GM23338 (cell line): Measurements from ENCODE around the gene TVP23A. TPM values are rescaled to one million over a fixed set of nuclear protein-coding genes. Genes with fewer than 3 reads are reported as not detected.

Experiments
- ATAC-seq: fragments of 200-7000 bp; cut with Tn5 transposase; 3 replicates; pipeline ENCODE4 v1.9.1; 2020
- DNase-seq: peaks from one replicate; pipeline ENCODE4 v3.0.0-alpha.2; 2015; ENCODE audit warnings: low spot score
- H2AFZ ChIP-seq: fragments of 200-600 bp; sonication (generic); 2 replicates; pipeline ENCODE4 v1.8.0; 2016; ENCODE audit warnings: antibody characterized with exemption, mild to moderate bottlenecking, moderate library complexity
- H3F3A ChIP-seq: fragments of 200-600 bp; sonication (generic); replicated peaks from 2 replicates; pipeline ENCODE4 v1.8.0; 2017; ENCODE audit warnings: antibody characterized with exemption, mixed run types, low read depth
- H3K27ac ChIP-seq: fragments of 200-600 bp; sonication (generic); 2 replicates; pipeline ENCODE4 v1.6.1; 2016; ENCODE audit warnings: low read depth
- H3K27me3 ChIP-seq: fragments of 200-600 bp; sonication (generic); 2 replicates; pipeline ENCODE4 v1.8.0; 2016; ENCODE audit warnings: mild to moderate bottlenecking, mixed run types, moderate library complexity; ENCODE audit not compliant: insufficient read depth
- H3K36me3 ChIP-seq: fragments of 200-600 bp; sonication (generic); 2 replicates; pipeline ENCODE4 v1.8.0; 2016; ENCODE audit warnings: mild to moderate bottlenecking; ENCODE audit not compliant: insufficient read depth
- H3K4me1 ChIP-seq: fragments of 200-600 bp; sonication (generic); 2 replicates; pipeline ENCODE4 v1.8.0; 2016; ENCODE audit warnings: mild to moderate bottlenecking, moderate library complexity; ENCODE audit not compliant: insufficient read depth
- H3K4me2 ChIP-seq: fragments of 200-600 bp; sonication (generic); 2 replicates; pipeline ENCODE4 v1.7.1; 2017; ENCODE audit warnings: mixed run types
- H3K4me3 ChIP-seq: fragments of 200-600 bp; sonication (generic); 2 replicates; pipeline ENCODE4 v1.6.1; 2016; ENCODE audit warnings: mixed run types
- H3K79me2 ChIP-seq: fragments of 200-600 bp; sonication (generic); replicated peaks from 2 replicates; pipeline ENCODE4 v1.8.0; 2017; ENCODE audit warnings: mild to moderate bottlenecking; ENCODE audit not compliant: insufficient read depth
- H3K9me2 ChIP-seq: fragments of 200-600 bp; sonication (generic); 2 replicates; pipeline ENCODE4 v1.8.0; 2017; ENCODE audit not compliant: insufficient read depth
- H4K20me1 ChIP-seq: fragments of 200-600 bp; sonication (generic); replicated peaks from 2 replicates; pipeline ENCODE4 v1.8.0; 2017; ENCODE audit warnings: mild to moderate bottlenecking; ENCODE audit not compliant: insufficient read depth
- H3K27ac Mint-ChIP-seq: 2 replicates; pipeline ENCODE4 v1.8.0; 2020; ENCODE audit warnings: inconsistent platforms, mild to moderate bottlenecking, moderate library complexity, mixed read lengths
- H3K27me3 Mint-ChIP-seq: 3 replicates; pipeline ENCODE4 v1.8.0; 2022; ENCODE audit warnings: low read depth, mild to moderate bottlenecking, moderate library complexity, mixed read lengths, inconsistent platforms; ENCODE audit not compliant: insufficient read depth, poor library complexity
- H3K36me3 Mint-ChIP-seq: 3 replicates; pipeline ENCODE4 v1.8.0; 2021; ENCODE audit warnings: low read depth, mild to moderate bottlenecking, inconsistent platforms, moderate library complexity, mixed read lengths
- H3K4me1 Mint-ChIP-seq: 3 replicates; pipeline ENCODE4 v1.8.0; 2020; ENCODE audit warnings: mild to moderate bottlenecking, inconsistent platforms, mixed read lengths
- H3K4me3 Mint-ChIP-seq: 3 replicates; pipeline ENCODE4 v1.8.0; 2021; ENCODE audit warnings: moderate library complexity, mild to moderate bottlenecking, inconsistent platforms, mixed read lengths
- H3K9me3 Mint-ChIP-seq: 3 replicates; pipeline ENCODE4 v1.8.0; 2020; ENCODE audit warnings: moderate library complexity, mild to moderate bottlenecking, inconsistent platforms, mixed read lengths
- CREB1 ChIP-seq: fragments of 250-450 bp; sonication (Bioruptor Pico); IDR thresholded peaks from 2 replicates; pipeline ENCODE4 v1.5.0; 2020; ENCODE audit warnings: low read depth, mild to moderate bottlenecking, moderate library complexity
- CTCF ChIP-seq, 2 experiments: fragments of 200-600 bp in 1 of 2; sonication (generic) in 1 of 2; conservative IDR thresholded peaks; 2 replicates each; pipeline versions ENCODE4 v1.5.1 to v1.6.1; 2016 to 2017; ENCODE audit warnings: antibody characterized with exemption in 2 of 2, low read depth in 2 of 2, mild to moderate bottlenecking in 2 of 2, moderate library complexity in 1 of 2
- ETS1 ChIP-seq: IDR thresholded peaks from 2 replicates; pipeline ENCODE4 v1.6.1; 2016; ENCODE audit warnings: antibody characterized with exemption
- EZH2 ChIP-seq: fragments of 200-600 bp; sonication (generic); IDR thresholded peaks from one replicate; pipeline ENCODE4 v1.8.0; 2017; ENCODE audit warnings: antibody characterized with exemption, mild to moderate bottlenecking, low read depth; ENCODE audit not compliant: unreplicated experiment
- EZH2phosphoT487 ChIP-seq: fragments of 200-600 bp; sonication (generic); IDR thresholded peaks from one replicate; pipeline ENCODE4 v1.8.1; 2018; ENCODE audit warnings: antibody characterized with exemption; ENCODE audit not compliant: unreplicated experiment
- JUNB ChIP-seq: IDR thresholded peaks from one replicate; pipeline ENCODE4 v1.6.1; 2016; ENCODE audit warnings: antibody characterized with exemption; ENCODE audit not compliant: unreplicated experiment
- NANOG ChIP-seq: IDR thresholded peaks from 2 replicates; pipeline ENCODE4 v1.6.1; 2016; ENCODE audit warnings: antibody characterized with exemption, borderline replicate concordance
- POLR2AphosphoS5 ChIP-seq: IDR thresholded peaks from 2 replicates; pipeline ENCODE4 v1.6.1; 2016; ENCODE audit warnings: antibody characterized with exemption, low read depth
- STAT1 ChIP-seq: IDR thresholded peaks from one replicate; pipeline ENCODE4 v1.6.1; 2016; ENCODE audit warnings: antibody characterized with exemption; ENCODE audit not compliant: unreplicated experiment
- ZNF114 ChIP-seq: fragments of 250-450 bp; sonication (Bioruptor Pico); IDR thresholded peaks from 2 replicates; pipeline ENCODE4 v1.5.0; 2020; ENCODE audit warnings: mild to moderate bottlenecking, moderate library complexity
- ZNF331 ChIP-seq: fragments of 250-450 bp; sonication (Bioruptor Pico); IDR thresholded peaks from 2 replicates; pipeline ENCODE4 v1.5.0; 2020; ENCODE audit warnings: low read depth, mild to moderate bottlenecking, moderate library complexity
- polyA plus RNA-seq: library from polyadenylated mRNA; unstranded; fragments of >200 nt; fragmentation: Nextera tagmentation; extraction: Ambion mirVana; gene quantifications from 2 replicates; pipeline ENCODE4 v1.2.1, GENCODE V29; 2016
- total RNA-seq: library from RNA; depleted of rRNA; stranded (reverse); fragments of >200 nt; shearing (Covaris generic); gene quantifications from 2 replicates; pipeline ENCODE4 v1.2.3, GENCODE V29; 2014
- TF ChIP-seq, protein P1 (sequence below): IDR thresholded peaks from one replicate; pipeline ENCODE4 v1.6.1; 2018; ENCODE audit warnings: antibody characterized with exemption; ENCODE audit not compliant: unreplicated experiment
- TF ChIP-seq, protein P2 (sequence below): fragments of 250-450 bp; sonication (Bioruptor Pico); IDR thresholded peaks from 2 replicates; pipeline ENCODE4 v1.5.0; 2020; ENCODE audit warnings: mild to moderate bottlenecking, moderate library complexity

The TVP23A gene
- total and polyA plus RNA-seq, 2 experiments from 2014 or later, result 2.8 to 4.5 TPM

DNA sequence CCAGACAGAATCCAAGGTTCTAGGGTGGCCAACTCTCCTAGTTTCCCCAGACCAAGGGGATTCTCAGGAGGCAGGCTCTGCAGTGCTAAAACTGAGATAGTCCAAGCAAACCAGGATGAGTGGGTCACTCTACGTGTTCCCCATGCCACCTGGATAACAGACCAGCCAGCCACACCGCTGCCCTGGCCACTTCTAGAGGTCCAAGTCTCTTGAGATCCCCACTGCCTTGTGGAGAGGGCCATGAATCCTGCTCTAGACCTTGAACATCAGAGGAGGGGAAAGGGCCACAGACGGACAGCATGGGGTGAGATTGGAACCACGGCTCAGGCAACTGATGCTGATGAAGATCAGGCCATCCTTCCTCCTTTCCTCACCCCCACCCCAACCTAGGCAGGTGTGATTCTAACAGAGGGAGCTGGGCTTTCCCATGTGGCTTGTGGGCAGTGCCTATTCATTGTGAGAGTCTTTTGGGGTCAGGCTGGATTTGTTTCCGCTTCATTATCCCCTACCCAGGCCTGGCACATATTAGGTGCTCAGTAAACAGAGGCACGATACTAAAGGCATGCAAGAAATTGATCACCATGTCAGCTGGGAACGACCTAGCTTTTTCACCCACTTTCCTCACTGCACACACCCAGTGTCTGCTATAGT is 16.8 kb upstream of the TVP23A start:
- Mint-ChIP-seq H3K4me1 (peaks cover 4% of the 10 kb centered on the region; the same call in 2 of the 3 replicates), H3K27ac (no peak overlapping the region), H3K9me3 (no peaks in the 10 kb centered on the region; the same call in 2 of the 3 replicates), H3K27me3 (peaks cover 5% of the 10 kb centered on the region), H3K4me3 (no peak overlapping the region), H3K36me3 (no peaks in the 10 kb centered on the region)
- H2AFZ ChIP-seq, result no peak overlapping the region
- no peaks in the 10 kb centered on the region for H3K9me2 ChIP-seq
- H3K4me1 ChIP-seq, result 0 out of 2 replicates have a peak, but pooled peaks cover 4% of the 10 kb centered on the region
- no peak for TF ChIP-seq JUNB
- no peak for TF ChIP-seq EZH2phosphoT487
- no peak for TF ChIP-seq CTCF (conservative IDR thresholded peaks at IDR 0.05; ENCODE audit: low read depth in 2 of 2)
- no peak for TF ChIP-seq POLR2AphosphoS5
- no peak for TF ChIP-seq ETS1
- no peak for TF ChIP-seq ZNF331 (CRISPR knock-in tag)
- no peak for TF ChIP-seq ZNF114 (CRISPR knock-in tag)
- TF ChIP-seq, protein P1, sequence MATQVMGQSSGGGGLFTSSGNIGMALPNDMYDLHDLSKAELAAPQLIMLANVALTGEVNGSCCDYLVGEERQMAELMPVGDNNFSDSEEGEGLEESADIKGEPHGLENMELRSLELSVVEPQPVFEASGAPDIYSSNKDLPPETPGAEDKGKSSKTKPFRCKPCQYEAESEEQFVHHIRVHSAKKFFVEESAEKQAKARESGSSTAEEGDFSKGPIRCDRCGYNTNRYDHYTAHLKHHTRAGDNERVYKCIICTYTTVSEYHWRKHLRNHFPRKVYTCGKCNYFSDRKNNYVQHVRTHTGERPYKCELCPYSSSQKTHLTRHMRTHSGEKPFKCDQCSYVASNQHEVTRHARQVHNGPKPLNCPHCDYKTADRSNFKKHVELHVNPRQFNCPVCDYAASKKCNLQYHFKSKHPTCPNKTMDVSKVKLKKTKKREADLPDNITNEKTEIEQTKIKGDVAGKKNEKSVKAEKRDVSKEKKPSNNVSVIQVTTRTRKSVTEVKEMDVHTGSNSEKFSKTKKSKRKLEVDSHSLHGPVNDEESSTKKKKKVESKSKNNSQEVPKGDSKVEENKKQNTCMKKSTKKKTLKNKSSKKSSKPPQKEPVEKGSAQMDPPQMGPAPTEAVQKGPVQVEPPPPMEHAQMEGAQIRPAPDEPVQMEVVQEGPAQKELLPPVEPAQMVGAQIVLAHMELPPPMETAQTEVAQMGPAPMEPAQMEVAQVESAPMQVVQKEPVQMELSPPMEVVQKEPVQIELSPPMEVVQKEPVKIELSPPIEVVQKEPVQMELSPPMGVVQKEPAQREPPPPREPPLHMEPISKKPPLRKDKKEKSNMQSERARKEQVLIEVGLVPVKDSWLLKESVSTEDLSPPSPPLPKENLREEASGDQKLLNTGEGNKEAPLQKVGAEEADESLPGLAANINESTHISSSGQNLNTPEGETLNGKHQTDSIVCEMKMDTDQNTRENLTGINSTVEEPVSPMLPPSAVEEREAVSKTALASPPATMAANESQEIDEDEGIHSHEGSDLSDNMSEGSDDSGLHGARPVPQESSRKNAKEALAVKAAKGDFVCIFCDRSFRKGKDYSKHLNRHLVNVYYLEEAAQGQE, result no peak
- TF ChIP-seq EZH2, result no peak
- TF ChIP-seq, protein P2, sequence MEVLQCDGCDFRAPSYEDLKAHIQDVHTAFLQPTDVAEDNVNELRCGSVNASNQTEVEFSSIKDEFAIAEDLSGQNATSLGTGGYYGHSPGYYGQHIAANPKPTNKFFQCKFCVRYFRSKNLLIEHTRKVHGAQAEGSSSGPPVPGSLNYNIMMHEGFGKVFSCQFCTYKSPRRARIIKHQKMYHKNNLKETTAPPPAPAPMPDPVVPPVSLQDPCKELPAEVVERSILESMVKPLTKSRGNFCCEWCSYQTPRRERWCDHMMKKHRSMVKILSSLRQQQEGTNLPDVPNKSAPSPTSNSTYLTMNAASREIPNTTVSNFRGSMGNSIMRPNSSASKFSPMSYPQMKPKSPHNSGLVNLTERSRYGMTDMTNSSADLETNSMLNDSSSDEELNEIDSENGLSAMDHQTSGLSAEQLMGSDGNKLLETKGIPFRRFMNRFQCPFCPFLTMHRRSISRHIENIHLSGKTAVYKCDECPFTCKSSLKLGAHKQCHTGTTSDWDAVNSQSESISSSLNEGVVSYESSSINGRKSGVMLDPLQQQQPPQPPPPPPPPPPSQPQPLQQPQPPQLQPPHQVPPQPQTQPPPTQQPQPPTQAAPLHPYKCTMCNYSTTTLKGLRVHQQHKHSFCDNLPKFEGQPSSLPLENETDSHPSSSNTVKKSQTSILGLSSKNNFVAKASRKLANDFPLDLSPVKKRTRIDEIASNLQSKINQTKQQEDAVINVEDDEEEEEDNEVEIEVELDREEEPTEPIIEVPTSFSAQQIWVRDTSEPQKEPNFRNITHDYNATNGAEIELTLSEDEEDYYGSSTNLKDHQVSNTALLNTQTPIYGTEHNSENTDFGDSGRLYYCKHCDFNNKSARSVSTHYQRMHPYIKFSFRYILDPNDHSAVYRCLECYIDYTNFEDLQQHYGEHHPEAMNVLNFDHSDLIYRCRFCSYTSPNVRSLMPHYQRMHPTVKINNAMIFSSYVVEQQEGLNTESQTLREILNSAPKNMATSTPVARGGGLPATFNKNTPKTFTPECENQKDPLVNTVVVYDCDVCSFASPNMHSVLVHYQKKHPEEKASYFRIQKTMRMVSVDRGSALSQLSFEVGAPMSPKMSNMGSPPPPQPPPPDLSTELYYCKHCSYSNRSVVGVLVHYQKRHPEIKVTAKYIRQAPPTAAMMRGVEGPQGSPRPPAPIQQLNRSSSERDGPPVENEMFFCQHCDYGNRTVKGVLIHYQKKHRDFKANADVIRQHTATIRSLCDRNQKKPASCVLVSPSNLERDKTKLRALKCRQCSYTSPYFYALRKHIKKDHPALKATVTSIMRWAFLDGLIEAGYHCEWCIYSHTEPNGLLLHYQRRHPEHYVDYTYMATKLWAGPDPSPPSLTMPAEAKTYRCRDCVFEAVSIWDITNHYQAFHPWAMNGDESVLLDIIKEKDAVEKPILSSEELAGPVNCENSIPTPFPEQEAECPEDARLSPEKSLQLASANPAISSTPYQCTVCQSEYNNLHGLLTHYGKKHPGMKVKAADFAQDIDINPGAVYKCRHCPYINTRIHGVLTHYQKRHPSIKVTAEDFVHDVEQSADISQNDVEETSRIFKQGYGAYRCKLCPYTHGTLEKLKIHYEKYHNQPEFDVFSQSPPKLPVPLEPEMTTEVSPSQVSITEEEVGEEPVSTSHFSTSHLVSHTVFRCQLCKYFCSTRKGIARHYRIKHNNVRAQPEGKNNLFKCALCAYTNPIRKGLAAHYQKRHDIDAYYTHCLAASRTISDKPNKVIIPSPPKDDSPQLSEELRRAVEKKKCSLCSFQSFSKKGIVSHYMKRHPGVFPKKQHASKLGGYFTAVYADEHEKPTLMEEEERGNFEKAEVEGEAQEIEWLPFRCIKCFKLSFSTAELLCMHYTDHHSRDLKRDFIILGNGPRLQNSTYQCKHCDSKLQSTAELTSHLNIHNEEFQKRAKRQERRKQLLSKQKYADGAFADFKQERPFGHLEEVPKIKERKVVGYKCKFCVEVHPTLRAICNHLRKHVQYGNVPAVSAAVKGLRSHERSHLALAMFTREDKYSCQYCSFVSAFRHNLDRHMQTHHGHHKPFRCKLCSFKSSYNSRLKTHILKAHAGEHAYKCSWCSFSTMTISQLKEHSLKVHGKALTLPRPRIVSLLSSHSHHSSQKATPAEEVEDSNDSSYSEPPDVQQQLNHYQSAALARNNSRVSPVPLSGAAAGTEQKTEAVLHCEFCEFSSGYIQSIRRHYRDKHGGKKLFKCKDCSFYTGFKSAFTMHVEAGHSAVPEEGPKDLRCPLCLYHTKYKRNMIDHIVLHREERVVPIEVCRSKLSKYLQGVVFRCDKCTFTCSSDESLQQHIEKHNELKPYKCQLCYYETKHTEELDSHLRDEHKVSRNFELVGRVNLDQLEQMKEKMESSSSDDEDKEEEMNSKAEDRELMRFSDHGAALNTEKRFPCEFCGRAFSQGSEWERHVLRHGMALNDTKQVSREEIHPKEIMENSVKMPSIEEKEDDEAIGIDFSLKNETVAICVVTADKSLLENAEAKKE (CRISPR knock-in tag), result no peak
- no peak for TF ChIP-seq NANOG
- no peak for TF ChIP-seq CREB1 (CRISPR knock-in tag)
- no peak for TF ChIP-seq STAT1
- no peaks in the 10 kb centered on the region for H3F3A ChIP-seq
- no peaks in the 10 kb centered on the region for H4K20me1 ChIP-seq
- H3K27ac ChIP-seq, result no peak overlapping the region
- H3K36me3 ChIP-seq, result no peaks in the 10 kb centered on the region
- H3K4me2 ChIP-seq, result no peak overlapping the region
- ATAC-seq (no peak), DNase-seq (no peak)
- no peaks in the 10 kb centered on the region for H3K79me2 ChIP-seq
- H3K4me3 ChIP-seq, result no peak overlapping the region
- H3K27me3 ChIP-seq, result no peaks in the 10 kb centered on the region
